Ascending aorta (tissue), 2 donors: Measurements from ENCODE around the gene ARAP3. TPM values are rescaled to one million over a fixed set of nuclear protein-coding genes. Genes with fewer than 3 reads are reported as not detected.

Experiments
- DNase-seq, 2 donors: peaks; one replicate each; pipeline ENCODE4 v3.0.0-alpha.2; 2019; ENCODE audit warnings: low spot score in 2 of 2
- H3K27ac ChIP-seq, 2 donors: fragments of 200-600 bp; sonication (generic); one replicate each; pipeline ENCODE4 v1.5.1; 2016 to 2017; ENCODE audit warnings: mild to moderate bottlenecking in 1 of 2
- H3K27me3 ChIP-seq: fragments of 200-600 bp; sonication (generic); one replicate; pipeline ENCODE4 v1.5.1; 2017
- H3K36me3 ChIP-seq, 2 donors: fragments of 200-600 bp; sonication (generic); one replicate each; pipeline ENCODE4 v1.5.1; 2016
- H3K4me1 ChIP-seq, 2 donors: fragments of 200-600 bp; sonication (generic); one replicate each; pipeline ENCODE4 v1.5.1; 2016 to 2017; ENCODE audit warnings: mild to moderate bottlenecking in 1 of 2
- H3K4me3 ChIP-seq, 2 donors: fragments of 200-600 bp; sonication (generic); one replicate each; pipeline ENCODE4 v1.5.1; 2016 to 2017; ENCODE audit warnings: mild to moderate bottlenecking in 1 of 2
- H3K9me3 ChIP-seq, 2 donors: fragments of 200-600 bp; sonication (generic); one replicate each; pipeline ENCODE4 v1.5.1; 2016
- intact Hi-C: fragments of 100-400 bp; cut with DNase I; formaldehyde crosslinking; loops from one replicate; pipeline ENCODE4 v1.15.1; 2023
- total RNA-seq: library from RNA; depleted of rRNA; stranded (reverse); fragments of >200 nt; gene quantifications from one replicate; pipeline ENCODE4 v1.1.0, GENCODE V29; 2016
- TF ChIP-seq, protein P1 (sequence below), 3 experiments: fragments of 200-600 bp in 2 of 3; fragments of 450-650 bp in 1 of 3; sonication (generic) in 2 of 3; IDR thresholded peaks; one replicate each; pipeline ENCODE4 v1.5.1; 2016 to 2019; ENCODE audit warnings: antibody characterized with exemption in 3 of 3, mild to moderate bottlenecking in 1 of 3, moderate library complexity in 1 of 3

The ARAP3 gene
- total RNA-seq, 1 donor from 2014 or later, result 55.5 TPM

DNA sequence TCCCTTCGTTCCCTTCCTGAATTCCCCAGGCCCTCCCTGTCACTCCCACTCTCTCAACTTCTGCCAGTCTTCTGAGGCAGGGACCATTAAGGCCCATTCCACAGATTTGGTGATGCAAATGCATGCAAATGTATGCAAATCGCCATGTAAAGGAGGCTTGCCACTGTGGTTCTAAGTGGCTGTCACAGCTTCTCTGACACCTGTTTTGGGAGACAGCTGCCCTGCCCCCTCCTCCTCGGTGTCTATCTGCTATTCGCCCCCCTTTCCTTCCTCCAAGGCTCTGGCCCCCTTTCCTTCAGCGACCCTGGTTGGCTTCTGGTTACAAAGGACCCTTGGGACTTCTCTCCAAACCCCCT is 10.5 kb upstream of the ARAP3 start:
- no peak for DNase-seq
- peak overlapping the region in 1 of 2 donors; percentile 41 for H3K4me3 ChIP-seq
- intact Hi-C loops, result loop anchor here (1.0 kb wide), 2 partner anchors 187 to 268 kb away; no protein-coding TSS in a partner anchor
- H3K9me3 ChIP-seq, result no peaks in the 10 kb centered on the region
- H3K27me3 ChIP-seq, result no peaks in the 10 kb centered on the region
- H3K4me1 ChIP-seq, result no peaks in the 10 kb centered on the region
- H3K36me3 ChIP-seq, result no peaks in the 10 kb centered on the region
- H3K27ac ChIP-seq, result no peak overlapping the region
- TF ChIP-seq, protein P1, sequence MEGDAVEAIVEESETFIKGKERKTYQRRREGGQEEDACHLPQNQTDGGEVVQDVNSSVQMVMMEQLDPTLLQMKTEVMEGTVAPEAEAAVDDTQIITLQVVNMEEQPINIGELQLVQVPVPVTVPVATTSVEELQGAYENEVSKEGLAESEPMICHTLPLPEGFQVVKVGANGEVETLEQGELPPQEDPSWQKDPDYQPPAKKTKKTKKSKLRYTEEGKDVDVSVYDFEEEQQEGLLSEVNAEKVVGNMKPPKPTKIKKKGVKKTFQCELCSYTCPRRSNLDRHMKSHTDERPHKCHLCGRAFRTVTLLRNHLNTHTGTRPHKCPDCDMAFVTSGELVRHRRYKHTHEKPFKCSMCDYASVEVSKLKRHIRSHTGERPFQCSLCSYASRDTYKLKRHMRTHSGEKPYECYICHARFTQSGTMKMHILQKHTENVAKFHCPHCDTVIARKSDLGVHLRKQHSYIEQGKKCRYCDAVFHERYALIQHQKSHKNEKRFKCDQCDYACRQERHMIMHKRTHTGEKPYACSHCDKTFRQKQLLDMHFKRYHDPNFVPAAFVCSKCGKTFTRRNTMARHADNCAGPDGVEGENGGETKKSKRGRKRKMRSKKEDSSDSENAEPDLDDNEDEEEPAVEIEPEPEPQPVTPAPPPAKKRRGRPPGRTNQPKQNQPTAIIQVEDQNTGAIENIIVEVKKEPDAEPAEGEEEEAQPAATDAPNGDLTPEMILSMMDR (IDR thresholded peaks at IDR 0.05), result no peak

DNA sequence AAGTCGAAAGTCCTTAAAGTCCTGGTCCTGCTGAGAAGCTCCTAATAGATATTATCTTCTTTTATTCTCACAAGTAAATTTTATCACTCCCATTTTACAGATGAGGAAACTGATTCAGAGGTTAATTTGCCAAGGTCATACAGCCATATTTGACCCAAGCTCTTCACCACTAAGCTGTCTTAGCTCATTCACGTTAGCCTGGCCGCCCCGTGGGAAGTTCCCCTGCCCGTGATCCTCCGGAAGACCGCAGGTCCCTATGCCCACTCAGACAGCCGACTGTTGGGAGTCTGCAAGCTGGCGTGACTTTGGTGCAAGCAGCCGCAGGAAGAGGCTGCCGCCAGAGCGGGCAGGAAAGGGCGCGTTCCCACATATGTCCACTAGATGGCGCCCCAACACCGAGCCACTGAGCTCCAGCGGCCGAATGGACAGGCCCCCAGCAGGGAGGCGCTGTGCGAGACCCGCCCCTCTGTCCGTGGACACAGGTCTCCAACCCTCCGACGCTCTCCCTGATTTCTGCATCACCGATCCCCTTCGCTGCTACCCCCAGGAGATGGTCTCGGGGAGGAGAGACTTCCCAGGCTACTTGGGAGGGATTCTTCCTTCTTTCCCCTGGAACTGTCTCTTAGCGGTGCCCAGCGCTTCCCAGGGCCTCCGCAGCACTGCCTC is 10.0 kb upstream of the ARAP3 start:
- TF ChIP-seq, protein P1 (IDR thresholded peaks at IDR 0.05), result peak; percentile 88 to 99 (median 96)
- Histone ChIP-seq H3K4me3 (peak overlapping the region in 1 of 2 donors; percentile 41), H3K27ac (no peak overlapping the region), H3K4me1 (no peaks in the 10 kb centered on the region), H3K36me3 (no peaks in the 10 kb centered on the region), H3K9me3 (no peaks in the 10 kb centered on the region), H3K27me3 (no peaks in the 10 kb centered on the region)
- intact Hi-C loops, result loop anchor here (1.0 kb wide), 2 partner anchors 187 to 268 kb away; no protein-coding TSS in a partner anchor
- DNase-seq, result peak in 1 of 2 donors; percentile 87

DNA sequence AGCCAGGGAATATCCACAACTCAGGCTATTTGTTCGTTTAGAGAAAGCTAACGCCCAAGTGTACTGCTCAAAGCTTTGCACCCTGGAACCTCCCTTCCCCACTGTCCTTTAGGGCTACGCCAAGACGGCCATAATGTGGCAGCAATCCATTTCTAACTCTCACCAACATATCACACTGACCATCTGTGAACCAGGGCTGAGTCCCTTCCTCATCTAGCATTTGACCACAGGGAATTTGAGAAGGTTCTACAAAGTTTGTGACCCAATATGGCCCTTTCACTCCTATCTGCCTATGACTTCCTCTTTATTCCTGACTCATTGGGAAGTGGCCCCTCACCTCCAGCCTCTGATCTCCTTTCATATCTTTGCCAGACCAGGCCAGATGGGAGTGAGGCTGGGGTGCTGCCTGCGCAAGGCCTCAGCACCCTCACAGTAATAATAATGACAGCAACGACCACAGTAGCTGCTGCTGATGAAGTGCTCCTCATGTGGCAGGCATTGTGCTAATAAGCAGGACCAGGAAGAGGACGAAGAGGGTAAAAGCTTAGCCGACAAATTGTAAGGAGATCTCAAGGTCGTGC is 9.3 kb upstream of the ARAP3 start:
- Histone ChIP-seq H3K4me1 (no peaks in the 10 kb centered on the region), H3K36me3 (no peaks in the 10 kb centered on the region), H3K9me3 (no peaks in the 10 kb centered on the region), H3K27ac (no peak overlapping the region), H3K27me3 (no peaks in the 10 kb centered on the region), H3K4me3 (no peak overlapping the region)
- DNase-seq, result no peak
- TF ChIP-seq, protein P1 (IDR thresholded peaks at IDR 0.05), result no peak
- intact Hi-C loops, result no loop called here

DNA sequence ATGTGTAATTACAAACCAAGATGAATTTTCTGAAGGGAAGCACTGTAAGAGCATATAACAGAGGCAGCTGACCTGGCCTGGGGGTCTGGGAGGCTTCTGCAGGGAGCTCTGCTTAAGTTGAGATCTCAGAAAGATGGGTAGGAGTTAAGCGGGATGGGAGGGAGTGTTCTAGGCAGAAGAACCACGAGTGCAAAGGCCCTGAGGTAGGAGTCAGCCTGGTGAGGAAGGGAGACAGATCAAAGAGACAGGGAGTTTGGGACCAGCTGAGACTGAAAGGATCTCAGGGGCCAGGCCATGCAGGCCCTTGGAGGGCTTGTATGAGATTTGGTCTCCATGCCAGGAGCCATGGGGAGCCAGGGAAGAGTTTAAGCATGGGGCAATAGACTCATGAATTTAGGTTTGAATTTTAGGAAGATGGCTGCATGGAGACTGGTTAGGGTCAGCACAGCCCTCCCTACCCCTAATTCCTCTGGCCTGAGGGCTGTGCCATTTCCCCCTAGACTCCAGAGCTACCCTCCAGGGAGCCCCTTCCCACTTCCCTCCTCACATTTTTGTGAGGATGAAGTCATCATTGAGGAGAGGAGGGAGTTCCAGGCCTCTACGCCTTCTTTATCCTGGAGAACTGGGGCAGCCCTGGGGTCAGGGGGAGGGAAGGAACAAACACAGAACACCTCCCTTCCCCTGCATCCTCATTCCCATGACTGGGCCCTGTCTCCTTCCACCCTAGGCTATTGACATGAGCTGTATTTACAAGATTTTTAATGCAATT is 4.8 kb upstream of the ARAP3 start:
- DNase-seq, result no peak
- TF ChIP-seq, protein P1 (IDR thresholded peaks at IDR 0.05), result no peak
- no peaks in the 10 kb centered on the region for H3K9me3 ChIP-seq
- peaks cover 0 to 3% of the 10 kb centered on the region in 2 donors for H3K4me1 ChIP-seq
- H3K27ac ChIP-seq, result no peak overlapping the region
- H3K27me3 ChIP-seq, result no peaks in the 10 kb centered on the region
- intact Hi-C loops, result no loop called here
- no peak overlapping the region for H3K4me3 ChIP-seq
- H3K36me3 ChIP-seq, result no peaks in the 10 kb centered on the region

- intact Hi-C loops, result no loop called here
- Histone ChIP-seq H3K27me3 (no peaks in the 10 kb centered on the region), H3K9me3 (no peaks in the 10 kb centered on the region), H3K36me3 (no peaks in the 10 kb centered on the region), H3K27ac (no peak overlapping the region), H3K4me3 (no peak overlapping the region), H3K4me1 (peaks cover 4 to 12% of the 10 kb centered on the region in 2 donors)
- no peak for DNase-seq
- TF ChIP-seq, protein P1 (IDR thresholded peaks at IDR 0.05), result no peak
These were observed 3.6 kb upstream of the ARAP3 start for GRCh38 chr5:141685591-141685990.
